ENCODE data around the gene HAS3.

Gene HAS3

DNA sequence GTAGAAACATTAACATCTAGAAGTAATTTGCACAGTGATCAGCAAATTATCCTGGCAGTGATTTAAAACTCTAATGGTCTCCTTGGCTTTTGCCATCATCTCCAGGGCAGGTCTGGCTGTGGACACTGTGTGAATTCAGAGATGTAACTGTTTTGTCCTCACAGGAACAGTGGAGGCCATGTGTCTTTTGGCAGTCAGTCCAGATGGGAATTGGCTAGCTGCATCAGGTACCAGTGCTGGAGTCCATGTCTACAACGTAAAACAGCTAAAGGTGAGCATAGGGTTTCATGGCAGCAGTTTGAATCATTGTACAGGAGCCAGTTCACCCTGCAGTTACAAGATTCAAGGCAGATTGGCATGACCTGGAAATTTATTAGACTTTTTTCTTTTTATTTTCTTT, 54.7 kb downstream of the HAS3 start:
- TF ChIP-seq ZC3H10 (CRISPR knock-in tag; IDR thresholded peaks at IDR 0.05) (no peak), ZNF70 (CRISPR knock-in tag; IDR thresholded peaks at IDR 0.05) (no peak), ZNF565 (CRISPR knock-in tag; conservative IDR thresholded peaks at IDR 0.05; ENCODE audit: low read depth) (no peak), OSR1 (CRISPR knock-in tag; IDR thresholded peaks at IDR 0.05) (no peak), ZFP3 (CRISPR knock-in tag; IDR thresholded peaks at IDR 0.05) (no peak), TSHZ2 (CRISPR knock-in tag; IDR thresholded peaks at IDR 0.05) (no peak), POU6F1 (CRISPR knock-in tag; IDR thresholded peaks at IDR 0.05; ENCODE audit: borderline replicate concordance, low read depth) (no peak), CREB5 (CRISPR knock-in tag; IDR thresholded peaks at IDR 0.05; ENCODE audit: low read depth) (no peak)
- ATAC-seq, result no peak

- TF ChIP-seq, protein P1, sequence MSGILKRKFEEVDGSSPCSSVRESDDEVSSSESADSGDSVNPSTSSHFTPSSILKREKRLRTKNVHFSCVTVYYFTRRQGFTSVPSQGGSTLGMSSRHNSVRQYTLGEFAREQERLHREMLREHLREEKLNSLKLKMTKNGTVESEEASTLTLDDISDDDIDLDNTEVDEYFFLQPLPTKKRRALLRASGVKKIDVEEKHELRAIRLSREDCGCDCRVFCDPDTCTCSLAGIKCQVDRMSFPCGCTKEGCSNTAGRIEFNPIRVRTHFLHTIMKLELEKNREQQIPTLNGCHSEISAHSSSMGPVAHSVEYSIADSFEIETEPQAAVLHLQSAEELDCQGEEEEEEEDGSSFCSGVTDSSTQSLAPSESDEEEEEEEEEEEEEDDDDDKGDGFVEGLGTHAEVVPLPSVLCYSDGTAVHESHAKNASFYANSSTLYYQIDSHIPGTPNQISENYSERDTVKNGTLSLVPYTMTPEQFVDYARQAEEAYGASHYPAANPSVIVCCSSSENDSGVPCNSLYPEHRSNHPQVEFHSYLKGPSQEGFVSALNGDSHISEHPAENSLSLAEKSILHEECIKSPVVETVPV (CRISPR knock-in tag; IDR thresholded peaks at IDR 0.05), result no peak
- TF ChIP-seq POU6F1 (CRISPR knock-in tag; IDR thresholded peaks at IDR 0.05; ENCODE audit: borderline replicate concordance, low read depth), result no peak
- TF ChIP-seq ESRRG (CRISPR knock-in tag; IDR thresholded peaks at IDR 0.05), result no peak
- no peak for TF ChIP-seq ZC3H10 (CRISPR knock-in tag; IDR thresholded peaks at IDR 0.05)
- TF ChIP-seq PPARA (CRISPR knock-in tag; IDR thresholded peaks at IDR 0.05; ENCODE audit: borderline replicate concordance), result no peak
- ATAC-seq, result no peak
These were observed 60.1 kb downstream of the HAS3 start for GRCh38 chr16:69165584-69165983.

DNA sequence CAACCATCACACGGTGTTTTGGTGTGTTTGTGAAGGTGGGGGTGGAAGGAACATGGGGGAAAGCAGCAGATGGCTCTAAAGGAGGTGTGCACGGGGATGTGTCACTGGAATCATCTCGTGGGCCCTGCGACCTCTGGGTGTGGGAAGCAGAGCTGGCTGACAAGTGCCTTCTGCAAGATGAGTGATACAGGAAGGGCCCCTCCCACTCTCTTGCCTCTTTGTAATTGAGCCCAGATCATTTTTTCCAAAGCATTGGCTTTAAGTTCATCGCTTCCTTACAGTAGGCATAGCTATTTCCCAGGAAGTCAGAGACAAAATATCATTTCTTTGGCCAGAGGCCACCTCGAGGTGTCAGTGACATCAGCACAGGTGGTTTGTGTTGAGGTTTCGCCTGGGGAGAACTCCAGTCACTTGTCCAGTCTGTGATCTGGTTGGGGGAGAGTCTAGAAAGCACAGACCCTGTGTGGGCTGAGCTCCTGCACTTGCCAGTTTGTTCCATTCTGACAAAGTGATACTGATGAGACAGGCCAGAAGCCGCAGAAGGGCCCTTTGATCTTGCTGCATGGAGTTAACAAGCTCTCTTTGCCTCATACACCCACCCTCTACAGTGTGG, 60.9 kb downstream of the HAS3 start:
- TF ChIP-seq SNAI2 (CRISPR knock-in tag; IDR thresholded peaks at IDR 0.05), result no peak
- TF ChIP-seq POU6F1 (CRISPR knock-in tag; IDR thresholded peaks at IDR 0.05; ENCODE audit: borderline replicate concordance, low read depth), result no peak
- TF ChIP-seq OSR1 (CRISPR knock-in tag; IDR thresholded peaks at IDR 0.05), result no peak
- TF ChIP-seq PATZ1 (CRISPR knock-in tag; IDR thresholded peaks at IDR 0.05; ENCODE audit: borderline replicate concordance), result no peak
- TF ChIP-seq ESRRG (CRISPR knock-in tag; IDR thresholded peaks at IDR 0.05), result no peak
- no peak for TF ChIP-seq CREB5 (CRISPR knock-in tag; IDR thresholded peaks at IDR 0.05; ENCODE audit: low read depth)
- TF ChIP-seq, protein P1 (CRISPR knock-in tag; IDR thresholded peaks at IDR 0.05), result no peak
- no peak for TF ChIP-seq GLIS3 (CRISPR knock-in tag; IDR thresholded peaks at IDR 0.05)
- no peak for TF ChIP-seq ZNF70 (CRISPR knock-in tag; IDR thresholded peaks at IDR 0.05)
- TF ChIP-seq ZC3H10 (CRISPR knock-in tag; IDR thresholded peaks at IDR 0.05), result no peak
- peak; percentile 73 for ATAC-seq
